Fibroblast of lung (primary cell): ENCODE data around the gene DAPK3.

Experiments
- EZH2 ChIP-seq: IDR thresholded peaks from 2 replicates; pipeline ENCODE4 v1.5.1; 2012; ENCODE audit warnings: low read length, control low read depth, mild to moderate bottlenecking; ENCODE audit errors: missing control alignments
- TF ChIP-seq, protein P1 (sequence below), 2 donors: IDR thresholded peaks in 1 of 2; conservative IDR thresholded peaks in 1 of 2; 1 replicate in 1 of 2; 2 replicates in 1 of 2; pipeline ENCODE4 v1.5.1; 2011 to 2012; ENCODE audit warnings: low read length in 2 of 2, control low read depth in 1 of 2, inconsistent platforms in 1 of 2, low read depth in 1 of 2, mild to moderate bottlenecking in 1 of 2

DNA sequence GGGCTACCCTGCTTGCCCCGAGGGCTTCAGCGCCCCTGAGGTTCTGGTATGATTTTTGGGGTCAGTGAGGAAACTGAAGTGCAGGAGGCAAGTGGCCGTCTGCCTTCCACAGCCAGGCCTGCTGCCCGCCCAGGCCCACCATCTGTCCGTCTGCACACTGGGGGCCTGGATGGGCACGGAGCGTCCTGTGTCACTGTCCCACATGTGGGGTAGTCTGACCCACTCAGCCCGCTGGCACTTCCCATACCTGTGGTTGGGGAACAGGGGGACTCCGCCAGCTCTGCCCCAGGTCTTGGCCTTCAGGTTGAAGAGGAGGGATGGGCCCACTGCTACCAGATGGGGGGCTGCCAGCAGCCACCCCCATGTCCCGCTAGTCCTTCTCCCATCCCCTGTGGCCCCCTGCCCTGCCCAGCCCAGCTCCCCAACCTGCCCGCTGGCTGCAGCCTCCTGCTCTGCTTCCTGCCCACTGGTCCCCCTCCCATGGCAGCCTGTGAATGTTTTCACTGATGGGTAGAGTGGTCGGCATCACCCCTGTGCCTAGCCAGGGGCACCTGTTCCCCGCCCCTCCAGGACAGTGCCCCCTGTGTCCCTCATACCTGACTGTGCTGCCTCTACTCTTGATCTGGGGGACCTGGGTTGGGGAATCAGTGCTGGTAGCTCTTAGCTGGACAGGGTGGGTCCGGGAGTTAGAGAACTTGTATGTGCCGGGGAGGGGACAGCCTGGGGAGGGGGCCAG is 46.2 kb upstream of the DAPK3 start:
- TF ChIP-seq, protein P1, sequence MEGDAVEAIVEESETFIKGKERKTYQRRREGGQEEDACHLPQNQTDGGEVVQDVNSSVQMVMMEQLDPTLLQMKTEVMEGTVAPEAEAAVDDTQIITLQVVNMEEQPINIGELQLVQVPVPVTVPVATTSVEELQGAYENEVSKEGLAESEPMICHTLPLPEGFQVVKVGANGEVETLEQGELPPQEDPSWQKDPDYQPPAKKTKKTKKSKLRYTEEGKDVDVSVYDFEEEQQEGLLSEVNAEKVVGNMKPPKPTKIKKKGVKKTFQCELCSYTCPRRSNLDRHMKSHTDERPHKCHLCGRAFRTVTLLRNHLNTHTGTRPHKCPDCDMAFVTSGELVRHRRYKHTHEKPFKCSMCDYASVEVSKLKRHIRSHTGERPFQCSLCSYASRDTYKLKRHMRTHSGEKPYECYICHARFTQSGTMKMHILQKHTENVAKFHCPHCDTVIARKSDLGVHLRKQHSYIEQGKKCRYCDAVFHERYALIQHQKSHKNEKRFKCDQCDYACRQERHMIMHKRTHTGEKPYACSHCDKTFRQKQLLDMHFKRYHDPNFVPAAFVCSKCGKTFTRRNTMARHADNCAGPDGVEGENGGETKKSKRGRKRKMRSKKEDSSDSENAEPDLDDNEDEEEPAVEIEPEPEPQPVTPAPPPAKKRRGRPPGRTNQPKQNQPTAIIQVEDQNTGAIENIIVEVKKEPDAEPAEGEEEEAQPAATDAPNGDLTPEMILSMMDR (conservative IDR thresholded peaks at IDR 0.05 in 1 of 2, IDR thresholded peaks at IDR 0.05 in 1 of 2; ENCODE audit: low read depth in 1 of 2, low read length in 2 of 2) = no peak
- TF ChIP-seq EZH2 = no peak
